ENCODE results near the gene PLTP.
A peak's percentile ranks its signal among the peaks of the same experiment; 100 is the strongest.
"Not testable (repeated sequence)": the region's sequence is repeated elsewhere in the genome, so short reads cannot be mapped to it uniquely, and the experiment has no call there.

The PLTP gene, protein sequence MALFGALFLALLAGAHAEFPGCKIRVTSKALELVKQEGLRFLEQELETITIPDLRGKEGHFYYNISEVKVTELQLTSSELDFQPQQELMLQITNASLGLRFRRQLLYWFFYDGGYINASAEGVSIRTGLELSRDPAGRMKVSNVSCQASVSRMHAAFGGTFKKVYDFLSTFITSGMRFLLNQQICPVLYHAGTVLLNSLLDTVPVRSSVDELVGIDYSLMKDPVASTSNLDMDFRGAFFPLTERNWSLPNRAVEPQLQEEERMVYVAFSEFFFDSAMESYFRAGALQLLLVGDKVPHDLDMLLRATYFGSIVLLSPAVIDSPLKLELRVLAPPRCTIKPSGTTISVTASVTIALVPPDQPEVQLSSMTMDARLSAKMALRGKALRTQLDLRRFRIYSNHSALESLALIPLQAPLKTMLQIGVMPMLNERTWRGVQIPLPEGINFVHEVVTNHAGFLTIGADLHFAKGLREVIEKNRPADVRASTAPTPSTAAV

GRCh38 chr20:45911486-45912343, at the start of gene PLTP:
Gene PLTP (minus strand): TSS chr20:45912155. CDS start chr20:45911452, 703 bp downstream.
- TF ChIP-seq, protein P1, sequence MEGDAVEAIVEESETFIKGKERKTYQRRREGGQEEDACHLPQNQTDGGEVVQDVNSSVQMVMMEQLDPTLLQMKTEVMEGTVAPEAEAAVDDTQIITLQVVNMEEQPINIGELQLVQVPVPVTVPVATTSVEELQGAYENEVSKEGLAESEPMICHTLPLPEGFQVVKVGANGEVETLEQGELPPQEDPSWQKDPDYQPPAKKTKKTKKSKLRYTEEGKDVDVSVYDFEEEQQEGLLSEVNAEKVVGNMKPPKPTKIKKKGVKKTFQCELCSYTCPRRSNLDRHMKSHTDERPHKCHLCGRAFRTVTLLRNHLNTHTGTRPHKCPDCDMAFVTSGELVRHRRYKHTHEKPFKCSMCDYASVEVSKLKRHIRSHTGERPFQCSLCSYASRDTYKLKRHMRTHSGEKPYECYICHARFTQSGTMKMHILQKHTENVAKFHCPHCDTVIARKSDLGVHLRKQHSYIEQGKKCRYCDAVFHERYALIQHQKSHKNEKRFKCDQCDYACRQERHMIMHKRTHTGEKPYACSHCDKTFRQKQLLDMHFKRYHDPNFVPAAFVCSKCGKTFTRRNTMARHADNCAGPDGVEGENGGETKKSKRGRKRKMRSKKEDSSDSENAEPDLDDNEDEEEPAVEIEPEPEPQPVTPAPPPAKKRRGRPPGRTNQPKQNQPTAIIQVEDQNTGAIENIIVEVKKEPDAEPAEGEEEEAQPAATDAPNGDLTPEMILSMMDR (IDR thresholded peaks at IDR 0.05; ENCODE audit: borderline replicate concordance, control extremely low read depth, extremely low read depth, insufficient read depth, missing control alignments): no peak
- DNase-seq (ENCODE audit: low spot score): peak; percentile 63
- in situ Hi-C loops (cut with MboI; ENCODE audit: low sequenced_read_pairs, unreplicated experiment): no loop called here

GRCh38 chr20:45959956-45960630, 48.1 kb upstream of the PLTP start:
- peak; percentile 60 for DNase-seq (ENCODE audit: low spot score)
- TF ChIP-seq, protein P1 (IDR thresholded peaks at IDR 0.05; ENCODE audit: borderline replicate concordance, control extremely low read depth, extremely low read depth, insufficient read depth, missing control alignments): no peak
- in situ Hi-C loops (cut with MboI; ENCODE audit: low sequenced_read_pairs, unreplicated experiment): no loop called here

DNA sequence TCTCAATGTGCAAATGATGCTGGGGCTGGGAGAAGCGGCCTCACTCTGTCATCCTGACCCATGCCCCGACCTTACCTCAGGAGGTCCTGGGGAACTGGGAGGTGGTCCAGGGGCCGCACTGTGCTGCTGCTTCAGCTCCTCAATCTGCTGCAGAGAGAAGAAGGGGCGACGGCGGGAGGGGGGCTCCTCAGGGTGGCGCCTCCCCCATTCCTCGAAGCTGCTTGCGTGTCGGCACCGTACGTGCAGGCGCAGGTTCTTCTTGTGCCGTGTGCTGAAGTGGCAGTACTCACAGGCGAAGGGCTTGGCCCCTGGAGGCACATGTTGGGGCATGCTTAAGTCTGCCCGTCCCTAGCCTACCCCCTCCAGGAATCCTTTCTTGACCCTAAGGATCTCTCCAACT, 47.2 kb upstream of the PLTP start:
- TF ChIP-seq, protein P1 (IDR thresholded peaks at IDR 0.05; ENCODE audit: borderline replicate concordance, control extremely low read depth, extremely low read depth, insufficient read depth, missing control alignments): no peak
- DNase-seq (ENCODE audit: low spot score): no peak
- in situ Hi-C loops (cut with MboI; ENCODE audit: low sequenced_read_pairs, unreplicated experiment): no loop called here

DNA sequence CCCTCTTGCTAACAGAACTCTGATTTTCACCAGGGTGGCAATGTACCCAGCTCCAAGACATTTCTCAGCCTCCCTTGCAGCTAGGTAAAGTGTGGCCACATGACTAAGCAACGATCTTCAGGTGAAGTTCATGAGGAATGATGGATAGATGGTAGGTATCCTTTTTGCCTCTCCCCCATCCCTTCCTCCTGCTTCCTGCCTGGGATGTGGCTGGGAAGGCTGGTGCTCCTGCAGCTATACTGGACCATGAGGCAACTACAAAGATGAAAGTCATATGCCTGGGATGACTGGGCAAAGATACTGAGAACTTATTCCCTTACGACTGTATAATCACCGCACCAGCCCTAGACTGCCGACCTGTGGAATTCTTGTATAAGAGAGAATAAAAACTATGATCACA, 46.6 kb upstream of the PLTP start:
- in situ Hi-C loops (cut with MboI; ENCODE audit: low sequenced_read_pairs, unreplicated experiment): no loop called here
- TF ChIP-seq, protein P1 (IDR thresholded peaks at IDR 0.05; ENCODE audit: borderline replicate concordance, control extremely low read depth, extremely low read depth, insufficient read depth, missing control alignments): no peak
- DNase-seq (ENCODE audit: low spot score): no peak

DNA sequence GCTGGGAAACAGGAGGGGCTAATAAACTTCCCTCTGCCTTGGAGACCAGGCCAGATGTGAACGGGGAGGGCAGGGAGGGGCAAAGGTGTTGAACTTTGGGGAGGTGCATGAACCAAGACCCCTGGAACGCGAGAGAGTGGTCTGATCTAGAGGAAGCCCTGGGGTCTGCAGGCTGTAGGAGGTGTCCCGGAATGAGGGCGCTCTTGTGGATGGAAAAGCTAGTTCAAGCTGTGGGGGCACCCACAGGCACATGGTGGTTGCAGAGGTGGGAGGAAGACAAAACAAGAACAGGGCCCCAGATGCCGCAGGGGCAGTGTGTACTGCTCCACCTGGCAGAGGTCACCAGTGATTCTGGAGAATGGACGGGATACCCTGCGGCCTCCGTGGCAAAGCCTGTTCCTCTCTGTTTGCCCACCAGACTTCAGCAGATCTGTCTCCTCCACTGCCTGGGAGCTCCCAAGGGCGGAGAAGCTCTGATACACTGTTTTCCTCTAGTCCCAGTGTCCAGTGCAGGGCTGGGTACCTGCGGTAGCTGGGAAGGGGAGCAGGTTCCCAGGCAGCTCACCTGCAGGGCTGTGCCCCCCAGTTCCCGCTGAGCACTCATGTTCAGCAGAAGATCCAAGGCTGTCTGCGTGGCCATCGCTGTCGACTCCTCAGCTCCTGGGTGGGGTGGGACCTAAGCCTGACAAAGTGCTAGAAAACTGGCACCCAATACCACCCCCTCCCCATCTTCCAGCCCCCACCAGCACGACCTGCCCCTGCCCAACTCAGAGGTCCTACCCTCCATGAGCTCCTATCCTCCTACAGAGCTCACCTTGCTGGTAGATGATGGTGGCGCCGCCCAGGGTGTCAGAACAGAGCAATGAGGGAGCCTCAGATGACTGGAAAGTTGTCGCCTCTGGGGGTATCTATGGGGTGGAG, 45.3 kb upstream of the PLTP start:
- TF ChIP-seq, protein P1 (IDR thresholded peaks at IDR 0.05; ENCODE audit: borderline replicate concordance, control extremely low read depth, extremely low read depth, insufficient read depth, missing control alignments): no peak
- in situ Hi-C loops (cut with MboI; ENCODE audit: low sequenced_read_pairs, unreplicated experiment): no loop called here
- DNase-seq (ENCODE audit: low spot score): no peak

GRCh38 chr20:45956326-45956725, 44.4 kb upstream of the PLTP start:
- in situ Hi-C loops (cut with MboI; ENCODE audit: low sequenced_read_pairs, unreplicated experiment); DNase-seq (ENCODE audit: low spot score): not testable (repeated sequence)
